Measurements from ENCODE around the gene IKZF4. TPM values are rescaled to one million over a fixed set of nuclear protein-coding genes. Genes with fewer than 3 reads are reported as not detected.
"Not testable (repeated sequence)": the region's sequence is repeated elsewhere in the genome, so short reads cannot be mapped to it uniquely, and the experiment has no call there.

IKZF4 gene
- total RNA-seq, 4 donors from 2014 or later = 2.4 to 5.8 (median 3.4) TPM

- TF ChIP-seq CTCF (IDR thresholded peaks at IDR 0.05) = no peak
- H3K4me3 ChIP-seq (ENCODE audit: low read depth, poor library complexity, severe bottlenecking) = peak overlapping the region; percentile 95
- intact Hi-C loops (cut with DNase I; ENCODE audit: low total_unique reads) = no loop called here
- DNase-seq (ENCODE audit: low spot score in 2 of 2) = no peak
- 0 to 1% methylated on average over 15 of the region's 15 CpGs for WGBS, 2 donors
Observed at GRCh38 chr12:55974308-55974730, 46.5 kb upstream of the IKZF4 start.

GRCh38 chr12:55978393-55978792 lies 42.5 kb upstream of the IKZF4 start:
- intact Hi-C loops (cut with DNase I; ENCODE audit: low total_unique reads) = no loop called here
- 93 to 97% methylated on average over 7 of the region's 7 CpGs for WGBS, 2 donors

GRCh38 chr12:55979069-55979468 lies 41.8 kb upstream of the IKZF4 start:
- TF ChIP-seq POLR2A (IDR thresholded peaks at IDR 0.05) (no peak), CTCF (IDR thresholded peaks at IDR 0.05) (no peak)
- no peak for DNase-seq (ENCODE audit: low spot score in 2 of 2)
- WGBS, 2 donors = 92 to 96% methylated on average over 3 of the region's 3 CpGs
- no peak overlapping the region for H3K4me3 ChIP-seq (ENCODE audit: low read depth, poor library complexity, severe bottlenecking)
- intact Hi-C loops (cut with DNase I; ENCODE audit: low total_unique reads) = no loop called here

More at GRCh38 chr12:55978393-55978792, 42.5 kb upstream of the IKZF4 start:
- H3K4me3 ChIP-seq (ENCODE audit: low read depth, poor library complexity, severe bottlenecking) = no peak overlapping the region
- DNase-seq (ENCODE audit: low spot score in 2 of 2) = no peak
- TF ChIP-seq CTCF (IDR thresholded peaks at IDR 0.05) (no peak), POLR2A (IDR thresholded peaks at IDR 0.05) (no peak)

- intact Hi-C loops (cut with DNase I; ENCODE audit: low total_unique reads); H3K4me3 ChIP-seq (ENCODE audit: low read depth, poor library complexity, severe bottlenecking); DNase-seq (ENCODE audit: low spot score in 2 of 2): not testable (repeated sequence)
- 71 to 86% methylated on average over 5 of the region's 5 CpGs for WGBS, 2 donors
Observed at GRCh38 chr12:55981882-55982281, 39.0 kb upstream of the IKZF4 start.

GRCh38 chr12:55982319-55982936 lies 38.4 kb upstream of the IKZF4 start:
- intact Hi-C loops (cut with DNase I; ENCODE audit: low total_unique reads) = no loop called here
- no peak overlapping the region for H3K4me3 ChIP-seq (ENCODE audit: low read depth, poor library complexity, severe bottlenecking)
- TF ChIP-seq CTCF (IDR thresholded peaks at IDR 0.05) = no peak
- TF ChIP-seq POLR2A (IDR thresholded peaks at IDR 0.05) = no peak
- no peak for DNase-seq (ENCODE audit: low spot score in 2 of 2)
- WGBS, 2 donors = 70 to 80% methylated on average over 3 of the region's 3 CpGs

- no peak overlapping the region for H3K4me3 ChIP-seq (ENCODE audit: low read depth, poor library complexity, severe bottlenecking)
- intact Hi-C loops (cut with DNase I; ENCODE audit: low total_unique reads) = no loop called here
- WGBS, 2 donors = 81 to 83% methylated on average over 4 of the region's 4 CpGs
- no peak for DNase-seq (ENCODE audit: low spot score in 2 of 2)
- no peak for TF ChIP-seq CTCF (IDR thresholded peaks at IDR 0.05)
- no peak for TF ChIP-seq POLR2A (IDR thresholded peaks at IDR 0.05)
Observed at GRCh38 chr12:55983232-55983842, 37.5 kb upstream of the IKZF4 start.

Measured in lower leg skin (tissue), 4 donors.